Pericardium fibroblast (primary cell): ENCODE results near the gene TENM3. TPM values are rescaled to one million over a fixed set of nuclear protein-coding genes. Genes with fewer than 3 reads are reported as not detected.

ENCODE experiments used
- total RNA-seq: library from RNA; depleted of rRNA; stranded (reverse); fragments of >200 nt; gene quantifications from 2 replicates; pipeline ENCODE4 v1.2.3, GENCODE V29; 2015

TENM3 gene
- 9.1 and 47.3 TPM in 2 replicates for total RNA-seq

DNA sequence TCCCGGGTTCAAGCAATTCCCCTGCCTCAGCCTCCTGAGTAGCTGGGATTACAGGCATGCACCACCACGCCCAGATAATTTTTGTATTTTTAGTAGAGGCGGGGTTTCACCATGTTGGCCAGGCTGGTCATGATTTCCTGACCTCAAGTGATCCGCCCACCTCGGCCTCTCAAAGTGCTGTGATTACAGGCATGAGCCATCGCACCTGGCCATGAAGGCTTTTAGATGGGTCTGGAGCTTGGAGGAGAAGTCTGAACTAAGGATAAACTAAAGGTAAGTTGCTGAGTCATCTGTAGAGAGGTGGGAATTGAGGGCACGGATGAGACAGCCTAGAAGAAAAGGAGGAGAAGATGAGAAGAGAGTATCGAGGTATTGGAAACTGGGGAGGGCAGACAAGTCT lies at the start of gene TENM3:
Gene TENM3, plus strand, starts transcription at position 199 of the 400 bp plus-strand sequence. CDS start 80,619 bp downstream, outside the sequence.

